T47D (cell line): ENCODE results near the gene BCL2L15.

ENCODE experiments used
- DNase-seq, 2 experiments: peaks; one replicate each; pipeline versions ENCODE4 v3.0.0 to v3.0.0-alpha.2; 2011 to 2012; ENCODE audit warnings: low read depth in 1 of 2, low spot score in 1 of 2
- JUND ChIP-seq: IDR thresholded peaks from 2 replicates; pipeline ENCODE4 v1.6.1; 2012; ENCODE audit warnings: low read depth
- in situ Hi-C: cut with HindIII; loops from 2 replicates; pipeline ENCODE4 v1.10.0; 2016; ENCODE audit warnings: low sequenced_read_pairs, low pct_unique_long_range_greater_than_20kb

BCL2L15 gene

DNA sequence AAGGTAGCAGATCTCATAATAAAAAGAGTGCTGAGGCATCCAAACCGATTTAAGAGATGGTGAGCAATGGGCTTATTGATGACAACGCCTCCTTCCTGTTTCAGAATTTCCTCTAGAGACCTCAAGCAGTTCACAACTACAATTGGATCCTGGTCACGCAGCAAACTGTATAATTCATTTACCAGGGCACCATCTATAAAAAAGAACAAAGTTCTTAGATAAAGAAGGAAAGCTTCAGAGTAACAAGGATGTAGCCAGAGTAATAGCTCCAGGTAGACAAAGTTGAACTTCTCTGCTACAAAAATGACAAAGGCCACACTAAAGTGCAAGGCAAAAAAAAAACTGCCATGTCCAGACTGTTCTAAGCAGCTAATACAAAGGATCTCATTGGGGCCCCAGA, 13.8 kb upstream of the BCL2L15 start:
- no peak for TF ChIP-seq JUND
- in situ Hi-C loops: no loop called here
- no peak for DNase-seq

DNA sequence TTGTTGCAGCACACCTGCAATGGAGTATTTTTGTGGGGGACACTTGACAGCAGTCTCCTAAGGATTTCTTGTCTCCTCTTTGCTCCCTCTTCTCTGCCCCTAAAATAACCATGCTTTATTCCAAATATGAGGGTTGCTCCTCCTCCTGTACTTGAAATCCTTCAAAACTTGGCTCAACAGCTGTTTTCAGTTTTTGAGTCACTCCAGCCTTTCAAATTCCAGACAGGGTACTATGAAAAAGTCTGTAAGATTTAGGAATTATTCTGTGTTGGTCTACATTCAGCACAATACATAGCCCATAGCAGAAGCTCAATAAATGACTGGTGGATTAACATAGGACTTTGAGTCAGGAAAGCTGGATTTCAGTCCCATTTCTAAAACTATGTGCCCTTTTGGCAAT, 11.7 kb upstream of the BCL2L15 start:
- no peak for TF ChIP-seq JUND
- no peak for DNase-seq
- in situ Hi-C loops: no loop called here

DNA sequence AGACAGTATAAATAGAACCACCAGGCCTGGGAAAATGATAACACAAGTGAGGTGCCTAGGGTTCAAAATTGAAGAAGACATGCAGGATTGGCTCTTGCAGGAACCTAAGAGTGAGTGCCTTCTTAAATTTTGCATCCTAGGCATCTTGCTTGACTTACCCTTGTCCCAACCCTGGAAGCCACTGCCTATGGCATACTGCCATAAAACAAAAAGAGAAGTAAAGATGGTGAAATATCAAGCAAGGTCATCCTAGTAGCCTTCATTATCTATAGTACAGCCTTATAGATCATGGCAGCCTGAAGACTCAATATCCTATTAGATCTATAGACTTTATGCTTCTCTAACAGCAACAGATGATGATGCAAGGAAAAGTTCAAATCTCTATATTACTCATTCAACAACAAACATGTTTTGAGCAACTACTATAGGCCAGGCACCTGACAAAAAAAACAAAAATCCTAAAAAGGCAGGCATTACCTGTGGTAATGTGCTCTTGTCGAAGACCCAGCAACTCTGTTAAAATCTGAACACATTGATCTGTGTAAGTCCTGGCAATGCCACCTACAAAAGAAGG, 10.9 kb upstream of the BCL2L15 start:
- no peak for DNase-seq
- in situ Hi-C loops: no loop called here
- TF ChIP-seq JUND: no peak

DNA sequence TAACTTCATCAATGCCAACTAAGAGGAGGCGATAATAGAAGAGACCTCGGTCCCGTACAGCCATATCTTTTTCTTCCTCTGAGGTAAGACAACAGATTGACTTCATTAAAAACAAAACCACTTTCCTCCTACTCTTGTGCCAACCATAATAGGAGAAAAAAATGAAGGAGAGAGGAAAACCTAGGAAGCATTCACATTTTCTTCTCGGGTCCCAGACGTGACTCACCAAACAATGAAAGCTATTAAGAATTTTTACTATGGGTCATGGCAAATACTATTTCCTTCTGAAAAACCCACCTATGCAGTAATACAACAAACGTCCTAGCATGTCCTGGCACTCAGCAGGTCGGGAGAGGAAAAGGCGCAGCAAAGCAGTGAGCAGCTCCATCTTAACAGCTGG, 8.6 kb upstream of the BCL2L15 start:
- no peak for DNase-seq
- in situ Hi-C loops: no loop called here
- no peak for TF ChIP-seq JUND

DNA sequence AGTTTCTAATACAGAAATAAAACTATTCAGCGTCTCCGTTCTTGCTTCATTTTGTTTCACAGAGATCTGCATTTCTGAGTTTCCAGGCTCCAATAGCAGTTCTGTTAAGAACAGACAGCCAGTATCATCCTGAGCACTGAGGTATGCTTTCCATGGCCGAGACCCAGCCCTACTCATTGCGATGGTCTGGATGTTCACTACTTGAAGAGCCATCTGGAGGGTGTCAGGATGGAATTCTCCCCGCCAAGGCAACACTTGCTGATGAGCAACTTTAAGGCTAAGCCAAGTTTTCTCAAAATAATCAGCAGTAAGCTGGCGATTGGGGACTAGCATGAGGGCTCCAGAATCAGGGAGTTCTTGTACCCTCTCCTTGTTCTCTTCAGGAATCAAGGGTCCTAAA, 7.7 kb upstream of the BCL2L15 start:
- TF ChIP-seq JUND: no peak
- in situ Hi-C loops: no loop called here
- DNase-seq: no peak

DNA sequence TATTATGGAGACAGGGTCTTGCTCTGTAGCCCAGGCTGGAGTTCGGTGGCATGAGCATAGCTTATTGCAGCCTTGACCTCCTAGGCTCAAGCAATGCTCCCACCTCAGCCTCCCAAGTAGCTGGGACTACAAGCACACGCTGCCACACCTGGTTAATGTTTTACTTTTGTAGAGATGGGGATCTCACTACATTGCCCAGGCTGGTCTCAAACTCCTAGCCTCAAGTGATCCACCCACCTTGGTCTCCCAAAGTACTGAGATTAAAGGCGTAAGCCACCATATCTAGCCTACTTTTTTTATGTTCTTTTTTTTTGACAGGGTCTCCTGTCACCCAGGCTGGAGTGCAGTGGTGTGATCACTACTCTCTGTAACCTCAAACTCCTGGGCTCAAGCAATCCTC, 5.9 kb upstream of the BCL2L15 start:
- in situ Hi-C loops: no loop called here
- no peak for TF ChIP-seq JUND
- no peak for DNase-seq

DNA sequence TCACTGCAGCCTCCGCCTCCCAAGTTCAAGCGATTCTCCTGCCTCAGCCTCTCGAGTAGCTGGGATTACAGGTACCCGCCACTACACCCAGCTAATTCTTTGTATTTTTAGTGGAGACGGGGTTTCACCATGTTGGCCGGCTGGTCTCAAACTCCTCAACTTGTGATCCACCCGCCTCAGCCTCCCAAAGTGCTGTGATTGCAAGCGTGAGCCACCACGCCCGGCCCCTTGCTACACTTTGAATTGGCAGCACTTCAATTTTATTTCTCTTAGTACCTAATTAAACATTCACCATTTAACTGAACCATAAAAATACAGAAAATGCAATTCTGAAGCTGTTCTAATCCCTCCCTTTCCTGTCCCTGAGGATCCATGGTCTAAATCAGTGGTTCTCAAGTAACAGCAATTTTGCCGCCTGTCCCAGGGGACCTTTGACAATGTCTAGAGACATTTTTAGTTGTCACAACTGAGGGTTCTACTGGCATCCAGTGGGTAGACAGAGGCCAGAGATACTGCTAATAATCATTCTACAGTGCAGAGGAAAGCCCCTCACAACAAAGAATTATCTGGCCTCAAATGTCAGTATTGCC, 4.3 kb upstream of the BCL2L15 start:
- TF ChIP-seq JUND: no peak
- in situ Hi-C loops: no loop called here

DNA sequence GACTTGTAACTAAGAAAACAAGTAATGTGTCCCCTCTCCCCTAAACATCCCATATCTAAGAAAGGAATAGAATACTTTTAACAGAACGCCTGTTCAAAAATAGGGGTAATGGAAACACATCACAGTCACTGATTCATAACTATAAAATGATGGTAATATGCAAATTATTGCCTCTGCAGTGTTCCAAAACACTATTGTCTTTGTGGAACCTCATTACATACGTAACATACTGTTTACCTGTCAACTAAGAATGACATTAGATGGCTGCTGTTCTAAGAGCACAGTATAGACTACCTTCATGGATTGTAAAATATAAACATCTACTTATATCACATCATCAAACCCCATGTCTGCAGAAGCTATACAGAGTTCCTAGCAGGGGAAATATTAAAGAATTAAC, 3.4 kb upstream of the BCL2L15 start:
- in situ Hi-C loops: no loop called here
- no peak for DNase-seq
- no peak for TF ChIP-seq JUND

More for the DNA sequence above, 4.3 kb upstream of the BCL2L15 start:
- DNase-seq: no peak

DNA sequence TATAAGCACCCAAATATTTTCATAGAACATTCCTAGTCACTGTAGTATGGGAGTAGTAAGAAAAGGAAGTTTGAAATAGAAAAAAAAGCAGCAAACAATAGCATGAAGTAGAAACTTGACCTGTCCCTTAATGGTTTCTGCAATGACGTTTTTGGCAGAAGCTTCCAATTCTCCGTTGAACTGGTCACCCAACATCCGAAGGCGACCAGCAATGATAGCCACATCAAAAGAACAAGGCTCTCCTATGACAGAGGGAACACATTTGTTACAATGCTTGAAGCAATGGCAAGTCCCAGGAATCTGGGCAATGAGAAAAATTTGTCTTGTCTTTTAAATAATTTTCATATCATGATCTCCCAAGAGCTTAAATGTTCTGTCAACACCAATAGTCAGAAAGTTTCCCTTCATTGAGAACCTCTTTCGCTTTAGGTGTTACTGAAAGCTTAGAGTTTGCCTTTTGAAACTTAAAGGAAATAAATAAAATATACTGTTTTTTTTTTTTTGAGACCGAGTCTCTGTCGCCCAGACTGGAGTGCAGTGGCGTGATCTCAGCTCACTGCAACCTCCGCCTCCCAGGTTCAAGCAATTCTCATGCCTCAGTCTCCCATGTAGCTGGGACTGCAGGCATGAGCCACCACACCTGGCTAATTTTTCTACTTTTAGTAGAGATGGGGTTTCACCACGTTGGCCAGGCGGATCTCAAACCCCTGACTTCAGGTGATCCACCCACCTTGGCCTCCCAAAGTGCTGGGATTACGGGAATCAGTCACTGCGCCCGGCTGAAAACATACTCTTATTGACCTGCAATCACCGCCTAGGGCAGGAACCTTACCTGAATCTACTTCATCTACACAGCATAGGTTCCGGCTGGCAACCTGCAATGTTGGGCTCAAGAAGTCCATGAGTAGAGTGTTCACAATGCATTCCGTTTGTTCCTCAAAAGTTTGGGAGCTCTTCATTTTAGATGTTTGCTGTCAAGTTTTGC, 672 bp downstream of the BCL2L15 start:
- in situ Hi-C loops: no loop called here
- no peak for TF ChIP-seq JUND
- no peak for DNase-seq

DNA sequence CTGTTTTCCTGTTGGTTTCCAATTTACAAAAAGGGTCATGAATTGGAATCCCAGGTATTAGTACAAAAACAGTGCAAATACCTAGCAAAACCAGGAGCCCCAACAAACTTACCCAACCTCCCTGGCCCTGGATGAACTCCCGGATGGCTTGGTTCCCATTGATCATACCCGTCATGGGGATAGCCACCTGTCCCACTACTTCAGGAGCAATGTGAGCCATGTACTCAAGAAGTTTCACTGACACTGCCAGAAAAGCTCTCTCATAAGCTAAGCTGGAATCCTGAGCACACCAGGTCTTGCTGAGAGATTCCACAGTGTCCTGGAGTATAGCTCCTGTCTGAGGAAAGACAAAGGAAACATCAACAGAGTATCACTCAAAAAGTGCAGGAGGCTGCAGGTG, 5.7 kb downstream of the BCL2L15 start:
- no peak for DNase-seq
- no peak for TF ChIP-seq JUND
- in situ Hi-C loops: no loop called here

DNA sequence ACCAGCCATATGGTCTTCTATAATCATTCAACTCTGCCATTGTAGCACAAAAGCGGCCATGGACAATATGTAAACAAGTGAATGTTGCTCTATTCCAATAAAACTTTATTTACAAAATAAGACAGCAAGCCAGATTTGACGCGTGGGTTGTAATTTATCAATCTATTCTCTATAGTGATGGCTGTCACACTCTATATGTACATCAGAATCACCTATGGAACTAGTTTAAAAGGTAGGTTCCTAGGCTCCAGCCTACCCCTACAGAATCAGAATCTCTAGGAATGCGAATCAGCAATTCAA, 7.7 kb downstream of the BCL2L15 start:
- TF ChIP-seq JUND: no peak
- in situ Hi-C loops: no loop called here

DNA sequence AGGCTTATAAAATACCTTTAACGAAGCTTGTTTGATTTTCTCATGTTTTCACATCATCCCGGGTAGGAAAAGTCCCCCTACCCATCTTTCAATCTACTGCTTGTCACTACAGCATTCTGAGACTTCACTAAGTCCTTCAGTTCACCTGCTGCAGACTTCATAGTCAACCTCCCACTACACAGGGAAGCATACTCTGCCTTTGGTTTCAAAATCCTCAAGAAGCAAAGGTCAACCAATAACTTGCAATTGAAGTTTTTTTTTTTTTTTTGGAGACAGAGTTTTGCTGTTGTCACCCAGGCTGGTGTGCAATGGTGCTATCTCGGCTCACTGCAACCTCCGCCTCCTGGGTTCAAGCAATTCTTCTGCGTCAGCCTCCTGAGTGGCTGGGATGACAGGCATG, 11.2 kb downstream of the BCL2L15 start:
- DNase-seq: no peak
- in situ Hi-C loops: no loop called here
- TF ChIP-seq JUND: no peak

More for the DNA sequence above, 7.7 kb downstream of the BCL2L15 start:
- no peak for DNase-seq

DNA sequence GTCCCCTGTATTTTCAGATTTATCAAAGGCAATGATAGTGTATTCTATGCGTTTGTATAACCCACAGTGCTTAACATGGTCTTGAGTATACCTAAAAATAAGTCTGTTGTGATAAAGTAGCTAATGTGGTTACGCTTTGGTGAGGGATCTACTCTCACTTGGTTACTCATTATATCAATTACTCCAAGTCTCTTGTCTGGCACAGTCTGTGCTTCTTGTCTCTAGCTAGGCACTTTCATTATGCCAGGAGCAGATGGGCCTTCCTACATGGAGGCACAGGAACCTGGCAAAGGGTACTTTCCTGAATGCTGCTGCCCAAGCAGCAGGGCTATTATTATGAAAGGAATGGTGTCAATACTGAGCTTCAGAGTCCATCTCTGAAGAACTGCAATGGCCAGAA, 11.7 kb downstream of the BCL2L15 start:
- no peak for TF ChIP-seq JUND
- in situ Hi-C loops: no loop called here
- DNase-seq: no peak
